ENCODE measurements around the gene HHIPL2.
"Not testable (repeated sequence)": the region's sequence is repeated elsewhere in the genome, so short reads cannot be mapped to it uniquely, and the experiment has no call there.

Gene HHIPL2

GRCh38 chr1:222539951-222540597 lies 7.8 kb downstream of the HHIPL2 start:
- DNase-seq = no peak

- no peak for DNase-seq
Measured at GRCh38 chr1:222535455-222535854, 12.4 kb downstream of the HHIPL2 start.

- DNase-seq = no peak
Measured at GRCh38 chr1:222530852-222531251, 17.1 kb downstream of the HHIPL2 start.

- DNase-seq = peak in 1 of 2 experiments; percentile 14
Measured at GRCh38 chr1:222529916-222530315, 18.0 kb downstream of the HHIPL2 start.

DNA sequence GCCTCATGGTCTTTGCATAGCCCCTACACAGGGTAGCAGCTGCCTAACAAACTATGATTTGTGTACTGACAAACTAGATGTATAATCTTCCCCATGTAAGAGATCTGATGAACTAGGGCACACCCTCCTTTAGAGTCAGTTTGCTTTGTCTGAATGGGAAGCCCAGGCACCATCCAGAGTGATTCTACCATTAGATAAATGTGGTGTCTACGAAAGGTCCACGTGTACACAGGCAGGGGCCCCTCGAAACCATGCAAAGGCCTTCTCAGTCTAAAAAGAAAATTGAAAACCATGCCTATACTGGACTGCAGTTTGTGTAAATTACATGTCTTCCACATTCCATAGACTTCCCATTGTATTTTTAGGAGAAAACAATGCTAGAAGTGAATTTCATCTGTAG lies 18.7 kb downstream of the HHIPL2 start:
- DNase-seq = no peak

GRCh38 chr1:222525951-222526350 lies 22.0 kb downstream of the HHIPL2 start:
- no peak for DNase-seq

GRCh38 chr1:222523852-222524251 lies 24.1 kb downstream of the HHIPL2 start:
- DNase-seq = no peak

GRCh38 chr1:222522105-222522915 lies 25.6 kb downstream of the HHIPL2 start:
- DNase-seq = no peak

DNA sequence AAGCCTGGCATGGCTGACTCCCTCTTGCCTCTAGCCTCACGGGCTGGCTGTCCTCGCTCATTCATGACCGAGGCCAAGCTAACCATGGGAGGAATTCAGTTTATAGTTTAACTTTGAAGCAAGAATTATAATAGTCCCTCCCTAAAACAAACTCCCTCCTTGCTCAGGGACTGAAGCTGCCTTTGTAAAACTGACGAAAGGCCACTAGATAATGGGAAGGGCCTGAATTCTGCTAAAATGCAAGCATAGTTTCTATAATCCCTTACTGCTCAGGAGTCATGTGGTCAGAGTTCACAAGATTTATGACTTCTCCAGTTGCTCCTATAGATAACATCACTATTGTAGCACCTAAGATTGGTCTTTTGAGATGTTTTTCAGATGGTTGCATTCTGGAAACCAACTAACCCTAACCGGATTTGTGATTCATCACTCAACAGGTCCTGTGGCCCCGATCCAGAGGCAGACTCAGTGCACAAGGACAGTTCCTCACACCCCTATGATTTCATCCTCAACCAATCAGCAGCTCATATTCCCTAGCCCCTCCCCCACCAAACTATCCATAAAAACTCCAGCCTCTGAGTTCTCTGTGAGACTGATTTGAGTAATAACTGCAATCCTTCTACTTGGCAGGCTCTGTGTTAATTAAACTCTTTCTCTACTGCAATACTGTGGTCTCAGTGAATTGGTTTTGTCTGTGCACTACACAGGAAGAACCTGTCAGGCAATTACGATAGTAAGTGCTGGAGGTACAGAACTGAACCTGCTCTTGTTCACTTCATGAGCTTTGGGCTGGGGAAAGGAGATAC lies 26.4 kb downstream of the HHIPL2 start:
- DNase-seq = no peak

DNA sequence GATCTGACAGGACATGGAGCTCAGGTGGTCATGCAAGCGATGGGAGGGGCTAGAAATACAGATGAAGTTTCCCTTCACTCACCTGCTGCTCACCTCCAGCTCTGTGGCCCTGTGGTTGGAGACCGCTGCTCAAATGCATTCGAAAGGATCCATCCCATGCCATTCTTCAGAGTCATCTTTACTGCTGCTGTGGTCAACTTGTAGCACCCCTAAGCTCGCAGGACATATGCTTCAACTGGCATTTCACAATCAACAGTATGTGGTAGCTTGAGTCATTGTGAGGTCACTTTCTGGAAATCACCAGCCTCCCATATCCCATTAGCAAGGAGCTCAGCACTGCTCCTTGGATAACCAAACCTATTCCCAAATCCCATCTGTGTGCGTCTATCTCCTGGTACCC lies 58.4 kb downstream of the HHIPL2 start:
- DNase-seq = not testable (repeated sequence)

- not testable (repeated sequence) for DNase-seq
Measured at GRCh38 chr1:222487774-222488173, 60.1 kb downstream of the HHIPL2 start.

DNA sequence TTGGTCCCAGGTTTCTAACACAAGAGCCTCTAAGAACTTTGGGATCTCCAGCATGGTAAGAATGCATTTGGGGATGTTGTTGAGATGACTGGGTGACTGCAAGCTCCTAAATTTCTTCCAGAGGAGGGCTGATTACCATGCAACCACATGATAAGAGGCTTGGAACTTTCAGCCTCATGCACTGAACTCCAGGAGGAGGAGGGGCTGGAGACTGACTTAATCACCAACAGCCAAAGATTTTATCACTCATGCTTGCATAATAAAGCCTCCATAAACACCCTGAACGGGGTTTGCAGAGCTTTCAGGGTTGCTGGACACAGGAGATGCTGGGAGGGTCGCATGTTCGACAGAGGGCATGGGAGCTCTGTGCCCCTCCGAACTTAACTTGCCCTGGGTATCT lies 63.9 kb downstream of the HHIPL2 start:
- DNase-seq = not testable (repeated sequence)

GRCh38 chr1:222479567-222479966 lies 68.3 kb downstream of the HHIPL2 start:
- DNase-seq = not testable (repeated sequence)

GRCh38 chr1:222476436-222476835 lies 71.5 kb downstream of the HHIPL2 start:
- not testable (repeated sequence) for DNase-seq

DNA sequence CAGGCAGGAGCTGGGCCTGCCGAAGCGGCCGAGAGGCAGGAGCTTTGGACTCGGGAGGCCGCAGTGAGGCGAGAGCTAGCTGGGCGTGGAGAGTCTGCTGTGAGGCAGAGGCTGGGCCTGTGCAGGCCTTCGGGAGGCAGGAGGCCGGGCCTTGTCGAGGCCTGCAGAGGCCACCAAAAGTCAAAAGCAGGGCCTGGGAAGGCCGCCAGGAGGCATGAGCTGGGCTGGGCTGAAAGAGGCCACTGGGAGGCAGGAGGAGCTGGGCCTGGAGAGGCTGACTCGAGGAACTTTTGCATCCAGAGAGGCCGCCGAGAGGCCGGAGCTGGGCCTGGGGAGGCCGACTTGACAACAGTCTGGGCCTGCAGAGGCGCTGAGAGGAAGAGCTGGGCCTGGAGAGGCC lies 74.2 kb downstream of the HHIPL2 start:
- not testable (repeated sequence) for DNase-seq

GRCh38 chr1:222472776-222473540 lies 74.9 kb downstream of the HHIPL2 start:
- DNase-seq = not testable (repeated sequence)
